IMR-90 (cell line): ENCODE results near the gene FIBIN. TPM values are rescaled to one million over a fixed set of nuclear protein-coding genes. Genes with fewer than 3 reads are reported as not detected.

Source experiments
- ATAC-seq: fragments of 200-7000 bp; cut with Tn5 transposase; 2 replicates; pipeline ENCODE4 v1.9.1; 2020; ENCODE audit warnings: low read depth, mild to moderate bottlenecking, moderate library complexity
- BruUV-seq: library from RNA; stranded (reverse); fragments of 400-500 nt; replicated peaks from 2 replicates; lab custom pipeline; 2021; lab: Mats Ljungman, UMichigan
- CTCF ChIA-PET: fragments of 300-600 bp; formaldehyde crosslinking; extraction: SDS; loops from one replicate; lab custom pipeline; 2021; ENCODE audit warnings: antibody characterized with exemption; lab: Yijun Ruan, JAX
- POLR2A ChIA-PET: fragments of 300-600 bp; sonication (Branson Sonifier 250); formaldehyde crosslinking; loops from one replicate; lab custom pipeline; 2022; ENCODE audit warnings: antibody characterized with exemption; ENCODE audit not compliant: unreplicated experiment; lab: Charles Lee
- DNase-seq: peaks from one replicate; pipeline ENCODE4 v3.0.0; 2013
- H2AFZ ChIP-seq: replicated peaks from 2 replicates; pipeline ENCODE3; 2013; ENCODE audit warnings: low read length, mild to moderate bottlenecking; ENCODE audit not compliant: poor library complexity
- H2AK5ac ChIP-seq: 2 replicates; pipeline ENCODE4 v1.6.1; 2013; ENCODE audit warnings: low read depth, low read length, inconsistent platforms
- H2AK9ac ChIP-seq: replicated peaks from 2 replicates; pipeline ENCODE3; 2013; ENCODE audit warnings: mild to moderate bottlenecking, low read depth, low read length, moderate library complexity; ENCODE audit not compliant: poor library complexity
- H2BK120ac ChIP-seq: 2 replicates; pipeline ENCODE4 v1.6.1; 2013; ENCODE audit warnings: low read depth, low read length, inconsistent platforms
- H2BK15ac ChIP-seq: 3 replicates; pipeline ENCODE4 v1.6.1; 2013; ENCODE audit warnings: low read depth, low read length, inconsistent platforms
- H2BK20ac ChIP-seq: 2 replicates; pipeline ENCODE4 v1.6.1; 2013; ENCODE audit warnings: low read depth, mild to moderate bottlenecking, inconsistent platforms, low read length, moderate library complexity
- H2BK5ac ChIP-seq: 2 replicates; pipeline ENCODE4 v1.6.1; 2013; ENCODE audit warnings: mild to moderate bottlenecking, low read depth, low read length, inconsistent platforms; ENCODE audit not compliant: poor library complexity, severe bottlenecking
- H3K14ac ChIP-seq: replicated peaks from 2 replicates; pipeline ENCODE4 v1.6.1; 2013; ENCODE audit warnings: low read depth, low read length, inconsistent platforms
- H3K18ac ChIP-seq: 2 replicates; pipeline ENCODE4 v1.6.1; 2013; ENCODE audit warnings: low read depth, low read length, control low read depth
- H3K23ac ChIP-seq: 2 replicates; pipeline ENCODE4 v1.6.1; 2013; ENCODE audit warnings: low read depth, low read length, inconsistent platforms
- H3K27ac ChIP-seq: 2 replicates; pipeline ENCODE4 v1.5.1; 2013; ENCODE audit warnings: mild to moderate bottlenecking, control low read depth, low read length; ENCODE audit not compliant: insufficient read depth
- H3K27me3 ChIP-seq: 2 replicates; pipeline ENCODE4 v1.6.1; 2013; ENCODE audit warnings: low read length; ENCODE audit not compliant: control insufficient read depth, insufficient read depth
- H3K36me3 ChIP-seq: 2 replicates; pipeline ENCODE4 v1.6.1; 2013; ENCODE audit warnings: low read length, mixed read lengths; ENCODE audit not compliant: control insufficient read depth, insufficient read depth
- H3K4ac ChIP-seq: 2 replicates; pipeline ENCODE4 v1.6.1; 2013; ENCODE audit warnings: low read depth, low read length, inconsistent platforms
- H3K4me1 ChIP-seq: 2 replicates; pipeline ENCODE4 v1.6.1; 2013; ENCODE audit warnings: low read length, mixed read lengths; ENCODE audit not compliant: control insufficient read depth, insufficient read depth
- H3K4me2 ChIP-seq: 2 replicates; pipeline ENCODE4 v1.6.1; 2013; ENCODE audit warnings: low read depth, mild to moderate bottlenecking, control low read depth, low read length, moderate library complexity
- H3K4me3 ChIP-seq: 2 replicates; pipeline ENCODE4 v1.5.1; 2013; ENCODE audit warnings: low read depth, mild to moderate bottlenecking, control low read depth, low read length, moderate library complexity; ENCODE audit not compliant: insufficient read depth
- H3K56ac ChIP-seq: 2 replicates; pipeline ENCODE4 v1.6.1; 2013; ENCODE audit warnings: low read length, inconsistent platforms; ENCODE audit not compliant: insufficient read depth; ENCODE audit errors: extremely low read depth
- H3K79me1 ChIP-seq, 2 experiments: 2 replicates each; pipeline ENCODE4 v1.6.1; 2013; ENCODE audit warnings: low read length in 2 of 2, inconsistent platforms in 1 of 2, low read depth in 1 of 2
- H3K9ac ChIP-seq: 2 replicates; pipeline ENCODE4 v1.6.1; 2013; ENCODE audit warnings: low read depth, low read length, control low read depth
- H3K9me1 ChIP-seq: 2 replicates; pipeline ENCODE4 v1.6.1; 2013; ENCODE audit warnings: low read length, inconsistent platforms; ENCODE audit not compliant: insufficient read depth
- H3K9me3 ChIP-seq: 2 replicates; pipeline ENCODE4 v1.6.1; 2013; ENCODE audit warnings: low read length; ENCODE audit not compliant: control insufficient read depth, insufficient read depth
- H4K20me1 ChIP-seq: 2 replicates; pipeline ENCODE4 v1.6.1; 2013; ENCODE audit warnings: low read length, inconsistent platforms; ENCODE audit not compliant: insufficient read depth
- H4K5ac ChIP-seq: 2 replicates; pipeline ENCODE4 v1.6.1; 2013; ENCODE audit warnings: mild to moderate bottlenecking, low read depth, low read length, control low read depth
- H4K8ac ChIP-seq, 2 experiments: 2 replicates each; pipeline ENCODE4 v1.6.1; 2013; ENCODE audit warnings: low read depth in 2 of 2, low read length in 2 of 2, control low read depth in 1 of 2, inconsistent platforms in 1 of 2
- H4K91ac ChIP-seq: 2 replicates; pipeline ENCODE4 v1.6.1; 2013; ENCODE audit warnings: low read depth, low read length, inconsistent platforms; ENCODE audit not compliant: insufficient read depth
- ELK1 ChIP-seq: fragments of 150-350 bp; IDR thresholded peaks from 2 replicates; pipeline ENCODE4 v1.6.1; 2016; ENCODE audit warnings: low read depth, mild to moderate bottlenecking, low read length, moderate library complexity, borderline replicate concordance
- RAD21 ChIP-seq: IDR thresholded peaks from 2 replicates; pipeline ENCODE4 v1.6.1; 2012; ENCODE audit warnings: low read length, improper control_type of control experiment
- WGBS, 2 experiments: methylation state at CpG; one replicate each; pipeline versions ENCODE4 v1.1.5 to v1.1.7; 2013; ENCODE audit warnings: missing lambda C conversion rate in 2 of 2; ENCODE audit not compliant: insufficient read length in 1 of 2; ENCODE audit errors: extremely low coverage in 2 of 2; 5-methylcytosine and 5-hydroxymethylcytosine counted together
- dilution Hi-C: fragments of 300-500 bp; cut with HindIII; formaldehyde crosslinking; loops from one replicate; pipeline ENCODE4 v1.14.3; 2018; ENCODE audit warnings: low sequenced_read_pairs; ENCODE audit not compliant: unreplicated experiment
- in situ Hi-C: fragments of 300-500 bp; cut with MboI; formaldehyde crosslinking; loops from 3 replicates; pipeline ENCODE4 v1.14.3; 2019; ENCODE audit warnings: low sequenced_read_pairs, inconsistent platforms, mixed read lengths
- intact Hi-C: fragments of 100-400 bp; cut with micrococcal nuclease; formaldehyde crosslinking; loops from 2 replicates; pipeline ENCODE4 v1.10.0; 2022
- polyA plus RNA-seq, 3 experiments: library from polyadenylated mRNA; depleted of rRNA; stranded (reverse); fragments of >200 nt; gene quantifications; 2 replicates each; pipeline ENCODE4 v1.2.3, GENCODE V29; 2012; ENCODE audit warnings: low replicate concordance in 1 of 3
- total RNA-seq: library from RNA; depleted of rRNA; stranded (reverse); fragments of >200 nt; gene quantifications from 2 replicates; pipeline ENCODE4 v1.2.3, GENCODE V29; 2012

The FIBIN gene
- total and polyA plus RNA-seq, 2 of the 4 experiments (the other 2 are of a cell fraction): 5.7 to 6.1 TPM

GRCh38 chr11:27004103-27004502 is 10.2 kb downstream of the FIBIN start:
- ChIA-PET POLR2A (no interaction called here), CTCF (no interaction called here)
- Histone ChIP-seq H3K14ac (no peak overlapping the region), H3K4me3 (no peak overlapping the region), H3K23ac (no peak overlapping the region), H2BK5ac (no peak overlapping the region), H4K8ac (no peak overlapping the region), H3K56ac (no peak overlapping the region), H2BK20ac (no peak overlapping the region), H3K4me1 (no peaks in the 10 kb centered on the region), H3K27me3 (no peaks in the 10 kb centered on the region; the same call in 1 of the 2 replicates), H3K79me1 (no peaks in the 10 kb centered on the region), H3K9ac (no peak overlapping the region), H3K36me3 (no peaks in the 10 kb centered on the region), H2AK5ac (no peak overlapping the region), H4K91ac (no peak overlapping the region), H3K4ac (no peak overlapping the region), H2AK9ac (no peak overlapping the region), H2BK120ac (no peak overlapping the region), H3K9me1 (no peaks in the 10 kb centered on the region; the same call in 1 of the 2 replicates), H4K5ac (no peak overlapping the region), H3K18ac (no peak overlapping the region), H4K20me1 (no peaks in the 10 kb centered on the region), H2AFZ (no peak overlapping the region), H3K27ac (no peak overlapping the region), H2BK15ac (no peak overlapping the region), H3K9me3 (no peaks in the 10 kb centered on the region), H3K4me2 (no peak overlapping the region)
- no peak for ATAC-seq
- 100% methylated on average over 2 of the region's 2 CpGs; no CpG with 5 or more reads in 1 of the 2 experiments for WGBS, 2 experiments
- no TSS peak for BruUV-seq
- TF ChIP-seq RAD21 (no peak), ELK1 (no peak)
- intact Hi-C loops: no loop called here
- DNase-seq: no peak
- in situ Hi-C loops: no loop called here
- dilution Hi-C loops: no loop called here
